ENCODE measurements around the gene SRCIN1. TPM values are rescaled to one million over a fixed set of nuclear protein-coding genes. Genes with fewer than 3 reads are reported as not detected.

The SRCIN1 gene
- total and polyA plus RNA-seq, 2 donors (not counting 1 experiment from before 2014, with no cell fraction given), result 0.44 to 1.1 TPM

- H2AFZ ChIP-seq (ENCODE audit: insufficient read depth, low read depth, low read length, poor library complexity, severe bottlenecking), result no peak overlapping the region
- no peak overlapping the region for H3K4me3 ChIP-seq (ENCODE audit: control extremely low read depth in 1 of 5, extremely low read depth in 1 of 5, insufficient read depth in 1 of 5, low read depth in 2 of 5, low read length in 4 of 5)
- no peak for TF ChIP-seq CTCF (IDR thresholded peaks at IDR 0.05)
- TF ChIP-seq EZH2 (IDR thresholded peaks at IDR 0.05; ENCODE audit: borderline replicate concordance, insufficient read depth, low read depth, low read length, poor library complexity, severe bottlenecking), result no peak
- CTCF ChIA-PET, result interaction anchor here (0.6 to 8.4 kb wide), 9 partner anchors 9 to 973 kb away, joined by 3 to 196 read pairs (median 4); no protein-coding TSS in a partner anchor
- H3K79me2 ChIP-seq (ENCODE audit: control insufficient read depth, insufficient read depth, low read length), result no peaks in the 10 kb centered on the region
- intact Hi-C loops (cut with micrococcal nuclease), result no loop called here
- no peaks in the 10 kb centered on the region for H3K36me3 ChIP-seq (replicated peaks in 1 of 2; ENCODE audit: control extremely low read depth in 1 of 2, control insufficient read depth in 1 of 2, extremely low read depth in 1 of 2, insufficient read depth in 2 of 2, low read length in 1 of 2)
- ATAC-seq (ENCODE audit: low read depth) (no peak), DNase-seq (no peak)
- H3K4me2 ChIP-seq (replicated peaks; ENCODE audit: low read depth, low read length, poor library complexity, severe bottlenecking), result no peak overlapping the region
- POLR2A ChIA-PET, result interaction anchor here (0.6 to 0.7 kb wide), 2 partner anchors 61 to 1361 kb away, joined by 5 to 8 read pairs; no protein-coding TSS in a partner anchor
- H4K20me1 ChIP-seq (ENCODE audit: control insufficient read depth, insufficient read depth, low read length, poor library complexity, severe bottlenecking), result no peaks in the 10 kb centered on the region
- H3K27me3 ChIP-seq (replicated peaks in 1 of 4; ENCODE audit: control extremely low read depth in 1 of 4, control insufficient read depth in 3 of 4, insufficient read depth in 4 of 4, low read length in 3 of 4), result peaks cover 0 to 80% (median 37%) of the 10 kb centered on the region in 4 experiments
- H3K9ac ChIP-seq (ENCODE audit: low read length), result no peak overlapping the region
- Mint-ChIP-seq H3K4me3 (no peak overlapping the region), H3K27me3 (peaks cover 56% of the 10 kb centered on the region), H3K4me1 (peaks cover 2% of the 10 kb centered on the region), H3K27ac (no peak overlapping the region), H3K9me3 (ENCODE audit: insufficient read depth) (no peaks in the 10 kb centered on the region)
- no CpG with 5 or more reads among the region's 3 CpGs for WGBS (ENCODE audit: insufficient coverage)
- H3K9me3 ChIP-seq (ENCODE audit: control extremely low read depth in 1 of 3, control insufficient read depth in 2 of 3, insufficient read depth in 1 of 3, low read length in 2 of 3), result peaks cover 0 to 11% (median 0%) of the 10 kb centered on the region in 3 donors
- no peak overlapping the region for H3K27ac ChIP-seq (ENCODE audit: low read length in 2 of 2)
- peaks cover 23 to 26% of the 10 kb centered on the region in 2 donors for H3K4me1 ChIP-seq (ENCODE audit: control insufficient read depth in 2 of 2, insufficient read depth in 2 of 2, low read length in 2 of 2)
Observed at GRCh38 chr17:38583176-38583575, 22.6 kb downstream of the SRCIN1 start.

GRCh38 chr17:38582069-38582468 is 23.7 kb downstream of the SRCIN1 start:
- TF ChIP-seq EZH2 (IDR thresholded peaks at IDR 0.05; ENCODE audit: borderline replicate concordance, insufficient read depth, low read depth, low read length, poor library complexity, severe bottlenecking) (no peak), CTCF (IDR thresholded peaks at IDR 0.05) (no peak)
- Histone ChIP-seq H3K36me3 (replicated peaks in 1 of 2; ENCODE audit: control extremely low read depth in 1 of 2, control insufficient read depth in 1 of 2, extremely low read depth in 1 of 2, insufficient read depth in 2 of 2, low read length in 1 of 2) (no peaks in the 10 kb centered on the region), H3K9ac (ENCODE audit: low read length) (no peak overlapping the region), H3K79me2 (ENCODE audit: control insufficient read depth, insufficient read depth, low read length) (no peaks in the 10 kb centered on the region), H3K9me3 (ENCODE audit: control extremely low read depth in 1 of 3, control insufficient read depth in 2 of 3, insufficient read depth in 1 of 3, low read length in 2 of 3) (peaks cover 0 to 17% (median 0%) of the 10 kb centered on the region in 3 donors), H3K27me3 (replicated peaks in 1 of 4; ENCODE audit: control extremely low read depth in 1 of 4, control insufficient read depth in 3 of 4, insufficient read depth in 4 of 4, low read length in 3 of 4) (peaks cover 0 to 80% (median 43%) of the 10 kb centered on the region in 4 experiments), H2AFZ (ENCODE audit: insufficient read depth, low read depth, low read length, poor library complexity, severe bottlenecking) (no peak overlapping the region), H3K4me3 (ENCODE audit: control extremely low read depth in 1 of 5, extremely low read depth in 1 of 5, insufficient read depth in 1 of 5, low read depth in 2 of 5, low read length in 4 of 5) (no peak overlapping the region), H3K27ac (ENCODE audit: low read length in 2 of 2) (no peak overlapping the region), H4K20me1 (ENCODE audit: control insufficient read depth, insufficient read depth, low read length, poor library complexity, severe bottlenecking) (no peaks in the 10 kb centered on the region), H3K4me1 (ENCODE audit: control insufficient read depth in 2 of 2, insufficient read depth in 2 of 2, low read length in 2 of 2) (peaks cover 25 to 32% of the 10 kb centered on the region in 2 donors), H3K4me2 (replicated peaks; ENCODE audit: low read depth, low read length, poor library complexity, severe bottlenecking) (no peak overlapping the region)
- no peak overlapping the region for H3K27ac Mint-ChIP-seq
- H3K27me3 Mint-ChIP-seq, result peaks cover 56% of the 10 kb centered on the region
- intact Hi-C loops (cut with micrococcal nuclease), result no loop called here
- POLR2A ChIA-PET, result no interaction called here
- H3K4me3 Mint-ChIP-seq, result no peak overlapping the region
- peaks cover 2% of the 10 kb centered on the region for H3K4me1 Mint-ChIP-seq
- CTCF ChIA-PET, result interaction anchor here (0.6 to 8.4 kb wide), 8 partner anchors 10 to 234 kb away, joined by 3 to 196 read pairs (median 4); no protein-coding TSS in a partner anchor
- H3K9me3 Mint-ChIP-seq (ENCODE audit: insufficient read depth), result no peaks in the 10 kb centered on the region
- no peak for ATAC-seq (ENCODE audit: low read depth)
- DNase-seq, result no peak

Measured in B cell (primary cell).